Right lobe of liver (tissue), 4 donors: ENCODE data around the gene MYO3B.

Experiments used
- CTCF ChIP-seq, 4 donors: fragments of 200-600 bp in 3 of 4; fragments of 450-650 bp in 1 of 4; IDR thresholded peaks; one replicate each; pipeline versions ENCODE4 v1.5.1 to v1.8.0; 2016 to 2022; ENCODE audit warnings: antibody characterized with exemption in 4 of 4, mild to moderate bottlenecking in 2 of 4
- POLR2A ChIP-seq: fragments of 450-650 bp; IDR thresholded peaks from one replicate; pipeline ENCODE4 v1.6.1; 2017; ENCODE audit warnings: antibody characterized with exemption, mild to moderate bottlenecking
- donor health status: DM: no; HTN: no; CAD: no.
- donor health status: DM: no; HTN: no; CAD: no.
- donor health status: DM: no; HTN: yes; CAD: no.

- no peak for TF ChIP-seq CTCF (IDR thresholded peaks at IDR 0.05)
- TF ChIP-seq POLR2A, result no peak
Measured at GRCh38 chr2:170610615-170611014, 432.7 kb downstream of the MYO3B start.
